Esophagus squamous epithelium (tissue), 4 donors: ENCODE measurements around the gene MYT1.

ENCODE experiments used
- POLR2A ChIP-seq, 4 donors: fragments of 450-650 bp; IDR thresholded peaks; one replicate each; pipeline ENCODE4 v1.6.1; 2017; ENCODE audit warnings: antibody characterized with exemption in 4 of 4, mild to moderate bottlenecking in 4 of 4, moderate library complexity in 3 of 4
- TF ChIP-seq, protein P1 (sequence below), 6 experiments: fragments of 450-650 bp in 4 of 6; fragments of 200-600 bp in 2 of 6; sonication (generic) in 2 of 6; IDR thresholded peaks; one replicate each; pipeline ENCODE4 v1.5.1; 2016 to 2019; ENCODE audit warnings: antibody characterized with exemption in 6 of 6, mild to moderate bottlenecking in 4 of 6, moderate library complexity in 4 of 6

DNA sequence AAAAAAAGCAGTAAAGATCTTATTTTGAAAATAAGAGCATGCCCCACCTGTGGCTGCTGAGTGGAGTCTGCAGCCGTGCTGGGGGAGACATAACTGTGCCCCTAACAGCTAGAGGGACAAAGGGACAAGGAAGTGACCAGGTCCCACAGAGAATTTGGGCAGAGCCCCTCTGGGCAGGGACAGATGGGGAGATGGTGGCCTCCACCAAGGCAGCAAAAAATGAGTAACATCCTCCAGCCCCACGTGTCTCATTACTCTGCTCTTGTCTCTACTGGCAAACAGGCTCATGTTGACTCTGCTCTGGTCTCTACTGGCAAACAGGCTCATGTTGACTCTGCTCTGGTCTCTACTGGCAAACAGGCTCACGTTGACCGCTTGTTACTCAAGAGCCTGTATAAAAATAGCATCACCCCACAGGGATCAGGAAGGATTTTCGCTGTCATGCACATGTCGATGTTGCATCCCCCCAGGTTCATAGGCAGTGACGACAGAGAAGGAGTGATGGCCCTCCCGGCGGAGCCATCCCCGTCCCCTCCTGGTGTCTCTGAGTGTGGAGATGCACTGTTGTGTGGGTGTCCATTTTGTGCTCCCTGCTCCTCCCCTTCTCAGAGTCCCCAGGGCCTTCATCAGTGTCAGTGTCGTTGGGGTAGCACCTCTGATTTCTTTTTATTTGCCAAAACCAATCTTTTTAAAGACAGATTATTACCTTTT, 74.0 kb downstream of the MYT1 start:
- TF ChIP-seq, protein P1, sequence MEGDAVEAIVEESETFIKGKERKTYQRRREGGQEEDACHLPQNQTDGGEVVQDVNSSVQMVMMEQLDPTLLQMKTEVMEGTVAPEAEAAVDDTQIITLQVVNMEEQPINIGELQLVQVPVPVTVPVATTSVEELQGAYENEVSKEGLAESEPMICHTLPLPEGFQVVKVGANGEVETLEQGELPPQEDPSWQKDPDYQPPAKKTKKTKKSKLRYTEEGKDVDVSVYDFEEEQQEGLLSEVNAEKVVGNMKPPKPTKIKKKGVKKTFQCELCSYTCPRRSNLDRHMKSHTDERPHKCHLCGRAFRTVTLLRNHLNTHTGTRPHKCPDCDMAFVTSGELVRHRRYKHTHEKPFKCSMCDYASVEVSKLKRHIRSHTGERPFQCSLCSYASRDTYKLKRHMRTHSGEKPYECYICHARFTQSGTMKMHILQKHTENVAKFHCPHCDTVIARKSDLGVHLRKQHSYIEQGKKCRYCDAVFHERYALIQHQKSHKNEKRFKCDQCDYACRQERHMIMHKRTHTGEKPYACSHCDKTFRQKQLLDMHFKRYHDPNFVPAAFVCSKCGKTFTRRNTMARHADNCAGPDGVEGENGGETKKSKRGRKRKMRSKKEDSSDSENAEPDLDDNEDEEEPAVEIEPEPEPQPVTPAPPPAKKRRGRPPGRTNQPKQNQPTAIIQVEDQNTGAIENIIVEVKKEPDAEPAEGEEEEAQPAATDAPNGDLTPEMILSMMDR (IDR thresholded peaks at IDR 0.05) = no peak
- TF ChIP-seq POLR2A (IDR thresholded peaks at IDR 0.05) = no peak
